Posterior vena cava (tissue), 2 donors: ENCODE results near the gene NGFR. TPM values are rescaled to one million over a fixed set of nuclear protein-coding genes. Genes with fewer than 3 reads are reported as not detected.

ENCODE experiments used
- DNase-seq: peaks from one replicate; pipeline ENCODE4 v3.0.0-alpha.2; 2020; ENCODE audit warnings: low spot score
- intact Hi-C, 2 donors: fragments of 100-400 bp; cut with DNase I; formaldehyde crosslinking; loops; one replicate each; pipeline versions ENCODE4 v1.14.1 to v1.14.2; 2022 to 2023
- long read RNA-seq, 2 donors: library from polyadenylated mRNA; unstranded; transcript quantifications; one replicate each; pipeline ENCODE4 v2.0.0, GENCODE V29; 2020 to 2021
- total RNA-seq, 2 donors: library from RNA; stranded (reverse); fragmentation: NEBNext Ultra II Directional; extraction: Animal tissue kit (Norgen Biotek cat#: 25700); gene quantifications; one replicate each; pipeline ENCODE4 v1.2.1, GENCODE V29; 2021
- donor health status: DM: yes; HTN: yes; CAD: no.
- donor health status: DM: yes; HTN: yes; CAD: no.

Gene NGFR, protein sequence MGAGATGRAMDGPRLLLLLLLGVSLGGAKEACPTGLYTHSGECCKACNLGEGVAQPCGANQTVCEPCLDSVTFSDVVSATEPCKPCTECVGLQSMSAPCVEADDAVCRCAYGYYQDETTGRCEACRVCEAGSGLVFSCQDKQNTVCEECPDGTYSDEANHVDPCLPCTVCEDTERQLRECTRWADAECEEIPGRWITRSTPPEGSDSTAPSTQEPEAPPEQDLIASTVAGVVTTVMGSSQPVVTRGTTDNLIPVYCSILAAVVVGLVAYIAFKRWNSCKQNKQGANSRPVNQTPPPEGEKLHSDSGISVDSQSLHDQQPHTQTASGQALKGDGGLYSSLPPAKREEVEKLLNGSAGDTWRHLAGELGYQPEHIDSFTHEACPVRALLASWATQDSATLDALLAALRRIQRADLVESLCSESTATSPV
- total RNA-seq, result 10 to 100 TPM; 35.7 to 69.9 TPM
- long read RNA-seq, donor 1, transcript NGFR-201 (6 exons, 3,417 nt), result major isoform, 11 of 37 reads
- long read RNA-seq, donor 1, partial matches to known transcripts, result 26 of 37 reads
- long read RNA-seq, donor 1, other reads (novel, unspliced or antisense), result 0 of 37 reads
- long read RNA-seq, donor 2, transcript NGFR-201 (6 exons, 3,417 nt), result major isoform, 10 of 30 reads
- long read RNA-seq, donor 2, partial matches to known transcripts, result 20 of 30 reads
- long read RNA-seq, donor 2, other reads (novel, unspliced or antisense), result 0 of 30 reads

DNA sequence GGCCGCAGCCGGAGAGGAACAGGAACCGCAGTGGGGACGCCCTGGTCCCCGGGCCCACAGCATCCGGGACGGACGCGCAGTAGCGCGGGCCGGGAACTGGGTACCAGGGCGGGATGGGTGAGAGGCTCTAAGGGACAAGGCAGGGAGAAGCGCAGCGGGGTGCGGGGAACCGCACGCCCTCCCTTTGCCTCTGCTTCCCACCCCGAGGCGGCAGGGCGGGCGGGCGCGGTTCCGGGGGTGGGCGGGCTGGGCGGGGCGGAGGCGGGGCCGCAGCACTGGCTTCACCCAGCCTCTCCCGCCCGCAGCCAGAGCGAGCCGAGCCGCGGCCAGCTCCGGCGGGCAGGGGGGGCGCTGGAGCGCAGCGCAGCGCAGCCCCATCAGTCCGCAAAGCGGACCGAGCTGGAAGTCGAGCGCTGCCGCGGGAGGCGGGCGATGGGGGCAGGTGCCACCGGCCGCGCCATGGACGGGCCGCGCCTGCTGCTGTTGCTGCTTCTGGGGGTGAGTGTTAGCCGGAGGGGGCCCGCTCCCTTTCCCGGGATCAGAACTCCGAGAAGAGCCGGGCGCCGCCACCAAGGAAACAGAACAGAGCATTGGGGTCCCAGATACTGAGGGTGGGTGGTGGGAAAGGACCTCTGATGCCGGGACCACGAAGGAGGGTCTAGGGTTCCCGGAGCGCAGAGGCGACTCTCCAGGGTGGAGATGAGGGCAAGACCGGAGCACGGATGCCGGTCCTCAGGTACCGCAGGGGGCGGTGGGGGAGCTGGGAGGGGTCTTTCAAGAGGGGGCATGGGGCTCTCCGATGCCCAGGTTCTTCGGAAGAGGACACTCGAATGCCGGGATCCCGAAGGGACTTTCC is at the start of gene NGFR:
TSS of gene NGFR (plus strand) at position 308 of the 856 bp plus-strand sequence. CDS start at position 433, 125 bp downstream.
- DNase-seq, result no peak
- intact Hi-C loops, result loop anchor here (5.0 kb wide), 1 partner anchor 62 kb away; no protein-coding TSS in a partner anchor

DNA sequence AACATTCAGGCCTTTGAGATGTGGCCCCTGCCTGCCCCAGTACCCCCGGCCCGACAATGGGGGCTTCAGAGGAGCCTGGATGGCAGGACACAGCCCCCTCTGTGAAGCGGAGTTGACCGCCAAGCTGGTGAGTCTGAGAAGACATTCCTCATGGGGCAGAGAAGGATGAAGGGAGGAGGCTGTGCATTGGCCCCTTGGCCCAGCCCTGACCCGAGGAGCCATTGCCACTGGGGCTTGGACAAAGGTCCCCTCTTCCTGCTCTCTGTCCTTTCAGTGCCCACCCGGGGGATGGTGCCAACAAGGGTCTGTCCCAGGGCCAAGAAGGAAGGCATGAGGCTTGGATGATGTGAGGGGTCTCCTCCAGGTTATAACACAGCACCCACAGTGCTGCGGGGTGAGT is 49.5 kb upstream of the NGFR start:
- no peak for DNase-seq
- intact Hi-C loops, result no loop called here

DNA sequence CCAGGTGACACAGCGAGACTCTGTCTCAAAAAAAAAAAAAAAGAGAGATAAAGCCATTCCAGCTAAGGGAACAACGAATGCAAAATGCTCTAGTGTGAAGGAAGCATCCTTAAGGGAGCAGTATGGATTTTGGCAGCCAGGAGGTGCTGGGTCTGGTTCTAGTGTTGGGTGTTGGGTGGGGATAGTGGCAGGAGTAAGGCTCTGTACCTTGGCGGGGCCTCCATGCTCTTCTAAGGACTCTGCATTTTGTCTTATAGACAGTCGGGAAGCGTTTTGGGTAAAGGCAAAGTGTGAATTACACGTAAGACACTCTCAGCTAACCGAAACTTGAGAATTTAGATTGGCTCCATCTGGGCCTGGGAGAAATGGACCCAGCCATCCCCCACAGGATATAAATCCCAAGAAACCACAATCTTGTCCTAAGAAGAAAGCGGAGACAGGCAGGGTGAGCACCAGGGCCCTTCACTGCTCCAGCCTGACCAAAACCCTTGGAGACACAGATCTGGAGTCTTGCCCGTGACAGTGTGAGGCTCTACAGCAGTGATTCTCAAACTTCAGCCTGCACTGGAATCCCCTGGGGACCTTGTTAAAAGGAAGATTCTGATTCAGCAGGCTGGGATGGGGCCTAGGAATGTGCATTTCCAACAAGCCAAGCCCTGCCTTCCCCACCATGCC is 47.3 kb upstream of the NGFR start:
- DNase-seq, result peak; percentile 19
- intact Hi-C loops, result no loop called here

DNA sequence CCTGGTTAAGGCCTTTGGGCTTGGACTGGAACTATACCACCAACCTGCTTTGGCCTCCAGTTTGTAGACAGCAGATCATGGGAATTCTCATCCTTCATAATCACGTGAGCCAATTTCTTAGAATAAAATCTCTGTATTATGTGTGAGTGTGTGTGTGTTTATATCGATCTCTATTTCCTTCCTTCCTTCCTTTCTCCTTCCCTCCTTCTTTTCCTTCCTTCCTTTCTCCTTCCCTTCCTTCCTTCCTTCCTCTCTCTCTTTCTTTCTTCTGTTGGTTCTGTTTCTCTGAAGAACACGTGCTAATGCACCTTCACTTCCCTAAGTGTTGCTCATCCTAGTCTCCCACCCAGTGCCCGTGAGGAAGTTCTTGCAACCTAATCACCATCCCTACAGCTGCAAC is 44.9 kb upstream of the NGFR start:
- DNase-seq, result no peak
- intact Hi-C loops, result no loop called here

DNA sequence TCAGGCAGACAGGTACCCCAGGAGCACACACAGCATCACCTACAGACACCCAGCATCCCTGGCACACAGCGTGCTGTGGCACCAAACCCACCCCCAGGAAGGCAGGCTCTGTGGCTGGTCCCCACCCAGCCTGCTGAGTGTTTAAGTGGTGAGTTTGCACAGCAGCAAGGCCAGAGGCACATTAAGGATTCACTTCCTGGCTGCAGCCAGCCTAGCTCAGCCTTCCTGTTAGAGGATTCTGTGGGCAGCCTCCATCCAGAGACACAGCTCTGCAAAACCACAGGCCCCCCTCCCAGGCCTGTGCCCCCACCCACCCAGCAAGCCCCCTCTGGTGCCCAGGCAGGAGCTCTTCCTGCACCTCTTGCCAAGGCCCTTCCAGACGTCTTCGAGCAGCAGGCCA is 44.4 kb upstream of the NGFR start:
- intact Hi-C loops, result no loop called here

DNA sequence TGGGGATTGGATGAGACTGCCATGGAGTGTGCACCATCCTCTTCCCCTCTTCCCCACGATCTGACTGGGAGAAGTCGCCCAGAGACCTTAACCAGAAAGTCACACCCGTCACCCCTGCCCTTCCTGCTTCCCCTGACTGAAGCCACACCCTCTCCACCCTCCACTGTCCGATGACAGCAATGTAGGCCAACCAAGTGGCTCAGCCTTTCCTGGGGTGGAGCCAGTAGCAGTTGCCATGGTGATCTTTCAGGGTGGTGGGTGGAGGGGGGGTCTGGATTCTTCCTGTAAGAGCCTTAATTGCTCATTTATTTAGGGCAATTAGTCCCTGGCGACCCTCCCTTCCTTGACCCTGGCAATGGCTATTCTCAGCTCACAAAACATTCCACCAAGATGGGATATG is 42.9 kb upstream of the NGFR start:
- DNase-seq, result no peak

More for the DNA sequence above, 44.4 kb upstream of the NGFR start:
- DNase-seq, result no peak

DNA sequence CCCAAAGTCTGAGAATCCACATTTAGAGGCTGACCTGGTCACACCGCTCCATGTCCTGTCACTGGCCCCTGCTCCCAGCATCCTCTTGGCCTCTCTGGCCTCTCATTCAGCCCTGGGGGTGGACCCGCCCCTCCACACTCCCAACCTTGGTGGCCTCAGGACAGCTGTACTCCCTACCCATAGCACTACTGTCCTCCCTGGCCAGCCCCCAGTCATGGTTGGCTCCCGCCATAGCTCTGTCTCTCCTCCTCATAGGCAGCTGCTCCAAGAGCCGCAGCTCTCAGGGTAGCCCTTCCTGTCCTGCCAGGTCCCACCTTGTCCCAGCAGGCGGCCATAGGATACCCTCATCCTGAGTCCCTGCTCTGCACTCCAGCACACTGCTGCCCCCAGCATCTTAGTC is 42.4 kb upstream of the NGFR start:
- intact Hi-C loops, result no loop called here
- DNase-seq, result peak; percentile 73

More for the DNA sequence above, 42.9 kb upstream of the NGFR start:
- intact Hi-C loops, result no loop called here

DNA sequence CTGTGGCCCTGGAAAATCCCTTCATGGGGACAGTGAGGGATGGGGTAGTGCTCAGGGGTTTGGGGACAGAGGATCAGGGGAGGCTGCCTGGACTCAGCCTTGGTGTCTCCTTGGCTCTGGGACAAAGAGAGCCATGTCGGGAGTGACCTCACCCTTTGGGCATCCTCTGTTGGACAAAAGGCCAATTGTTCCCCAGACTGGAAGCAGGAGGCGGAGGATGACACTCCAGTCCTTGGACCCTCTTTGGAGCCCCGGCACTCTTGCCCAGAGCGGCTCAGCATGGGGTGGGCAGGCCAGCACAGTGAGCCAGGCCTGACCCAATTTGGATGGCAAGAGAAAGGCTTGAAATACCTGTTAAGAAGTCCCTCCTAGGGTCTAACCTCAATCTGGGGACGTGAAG is 41.0 kb upstream of the NGFR start:
- peak; percentile 40 for DNase-seq
- intact Hi-C loops, result no loop called here

DNA sequence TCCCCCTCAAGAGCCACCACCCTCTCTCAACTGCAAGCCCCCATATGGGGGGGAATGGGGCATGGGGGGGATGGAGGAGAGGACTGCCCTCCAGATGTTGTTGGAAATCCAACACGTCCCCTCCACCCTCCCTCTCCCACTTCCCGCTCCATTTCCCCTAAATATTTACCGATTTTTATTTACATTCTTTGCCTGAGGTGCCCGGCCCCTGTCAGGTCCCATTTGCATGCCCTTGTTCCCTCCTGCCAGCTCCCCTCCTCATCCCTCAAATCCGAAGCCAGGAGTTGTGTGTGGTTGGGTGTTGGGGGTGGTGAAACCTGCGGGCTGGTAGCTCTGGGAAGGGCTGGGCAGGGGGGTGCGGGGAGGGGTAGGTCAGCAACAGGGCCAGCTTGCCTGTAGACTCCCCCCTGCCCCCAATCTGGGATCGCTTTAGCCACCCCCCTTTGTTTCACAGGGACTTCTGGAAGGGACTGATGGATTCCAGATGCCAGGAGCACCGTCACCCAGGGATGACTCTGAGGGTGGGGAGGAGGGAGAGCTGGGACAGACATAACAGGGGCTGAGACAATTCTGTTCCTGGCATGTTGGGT is 39.7 kb upstream of the NGFR start:
- no peak for DNase-seq
- intact Hi-C loops, result no loop called here

DNA sequence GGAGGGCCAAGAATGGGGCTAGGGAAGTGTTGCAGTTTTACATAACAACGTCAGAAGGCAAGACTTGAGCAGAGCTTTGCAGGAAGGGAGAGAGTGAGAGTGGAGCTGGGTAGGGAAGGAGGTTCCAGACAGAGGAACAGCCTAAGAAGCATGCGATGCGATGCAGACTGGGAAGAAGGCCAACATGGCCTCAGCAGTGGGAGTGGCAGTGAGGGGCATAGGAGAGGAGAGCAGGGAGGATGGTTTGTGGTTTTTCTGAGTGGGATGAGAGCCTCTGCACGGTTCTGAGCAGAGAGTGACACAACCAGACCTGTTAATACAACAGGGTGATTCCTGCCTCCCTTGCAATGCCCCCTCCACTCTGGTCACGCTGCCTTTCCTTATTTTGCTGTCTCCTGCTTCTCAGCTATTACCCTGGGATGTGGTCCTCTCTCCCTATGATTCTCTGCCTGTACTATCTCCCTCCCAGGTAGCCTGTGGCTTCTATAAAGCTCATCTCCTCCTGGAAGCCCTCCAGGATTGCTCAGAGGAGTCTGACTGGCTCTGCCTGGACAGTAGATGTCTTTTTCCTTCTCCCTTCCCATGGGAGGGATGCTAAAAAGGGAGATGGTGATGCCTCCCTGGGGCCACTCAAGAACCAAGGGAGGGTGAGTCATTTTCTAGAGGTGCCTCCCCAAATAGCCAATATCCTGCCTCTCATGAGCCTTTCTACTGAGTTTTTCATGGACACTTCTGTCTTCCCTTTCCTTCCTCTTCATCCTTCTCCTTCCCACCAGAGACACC is 38.7 kb upstream of the NGFR start:
- intact Hi-C loops, result no loop called here
- DNase-seq, result peak; percentile 54

DNA sequence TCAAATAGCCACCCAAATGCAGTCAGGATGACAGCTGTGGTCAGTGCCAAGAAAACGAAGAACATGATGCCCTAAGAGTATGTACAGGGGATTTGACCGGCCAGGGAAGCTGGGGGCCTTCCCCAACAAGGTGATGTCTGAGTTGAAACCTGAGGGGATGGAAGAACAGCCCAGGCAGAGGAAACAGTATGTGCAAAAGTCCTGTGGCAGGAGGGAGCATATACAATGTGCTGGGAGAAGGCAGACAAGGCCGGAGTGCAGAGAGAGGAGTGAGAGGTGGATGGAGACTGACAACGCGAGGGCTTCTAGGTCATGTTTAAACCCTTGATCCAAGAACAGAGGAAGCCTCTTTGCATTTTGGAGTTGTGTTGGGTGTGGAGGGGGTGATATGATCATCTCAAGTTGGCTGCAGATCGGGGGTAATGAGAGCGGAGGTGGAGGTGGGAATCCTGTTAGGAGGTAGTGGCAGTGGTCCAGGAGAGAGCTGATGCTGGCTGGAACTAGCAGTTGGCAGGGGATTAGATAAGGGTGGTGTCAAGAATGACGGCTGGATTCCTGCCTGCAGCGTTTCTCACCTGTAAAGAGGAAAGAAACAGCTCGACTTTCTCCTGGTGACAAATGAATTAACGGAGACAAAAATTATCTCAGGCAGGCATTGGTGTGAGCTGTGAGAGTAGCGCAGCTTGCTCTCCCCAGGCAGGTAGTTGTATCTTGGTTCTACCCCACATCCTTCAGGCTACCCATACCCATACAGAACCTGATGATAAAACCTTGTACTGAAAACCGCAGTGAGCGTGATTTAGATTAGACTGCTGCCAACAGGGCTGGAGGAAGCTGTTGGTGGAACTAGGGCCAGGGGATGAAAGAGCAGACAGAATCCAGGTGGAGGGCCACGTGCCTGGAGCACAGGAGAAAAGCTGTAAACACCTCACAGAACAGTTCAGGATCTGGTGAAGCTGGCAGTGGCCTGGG is 37.2 kb upstream of the NGFR start:
- DNase-seq, result no peak
- intact Hi-C loops, result no loop called here

DNA sequence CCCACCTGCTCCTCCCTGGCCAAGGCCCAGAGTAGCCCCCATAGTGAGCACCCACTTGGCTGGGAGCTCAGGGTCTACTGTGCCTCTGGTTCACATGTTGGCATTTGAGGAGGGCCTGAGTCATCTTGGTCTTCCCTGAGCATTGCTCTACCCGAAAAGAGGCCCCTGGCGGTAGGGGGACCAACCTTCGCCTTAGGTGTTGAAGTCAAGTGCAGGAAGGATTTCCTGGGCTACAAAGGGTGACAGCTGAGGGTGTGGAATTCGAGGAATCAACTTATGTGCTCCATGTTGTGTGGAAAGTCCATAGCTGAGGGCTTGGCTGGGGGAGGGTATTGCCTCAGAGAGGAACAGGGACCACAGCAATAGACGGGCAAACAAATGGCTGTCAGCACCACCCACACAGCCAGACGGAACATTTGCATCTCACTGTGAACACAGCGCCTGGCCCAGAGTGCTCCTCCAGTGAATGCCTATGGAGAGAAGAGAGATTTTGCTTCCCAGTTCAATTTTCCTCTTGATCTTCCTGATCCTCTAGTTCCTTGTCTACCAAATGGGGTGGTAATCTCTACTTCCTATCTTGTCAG is 35.6 kb upstream of the NGFR start:
- no peak for DNase-seq
- intact Hi-C loops, result no loop called here

DNA sequence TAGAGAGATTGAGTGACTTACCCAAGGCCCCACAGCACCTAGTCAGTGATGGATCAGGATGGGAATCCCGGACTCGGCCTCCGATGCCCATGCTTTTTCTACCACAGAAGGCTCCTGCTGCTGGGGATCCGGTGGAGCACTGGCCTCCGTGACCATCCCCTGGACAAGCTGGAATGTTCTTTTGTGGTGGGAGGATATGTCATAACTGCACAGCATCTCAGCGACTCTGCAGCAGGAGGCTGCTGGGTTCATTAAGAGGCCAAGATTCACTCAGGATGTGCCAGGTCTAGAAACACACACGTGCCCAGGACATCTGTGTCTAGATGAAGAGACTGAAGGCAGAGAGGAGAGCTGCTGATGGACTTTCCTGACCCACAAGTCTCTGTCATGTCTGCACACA is 34.7 kb upstream of the NGFR start:
- DNase-seq, result no peak
- intact Hi-C loops, result no loop called here

DNA sequence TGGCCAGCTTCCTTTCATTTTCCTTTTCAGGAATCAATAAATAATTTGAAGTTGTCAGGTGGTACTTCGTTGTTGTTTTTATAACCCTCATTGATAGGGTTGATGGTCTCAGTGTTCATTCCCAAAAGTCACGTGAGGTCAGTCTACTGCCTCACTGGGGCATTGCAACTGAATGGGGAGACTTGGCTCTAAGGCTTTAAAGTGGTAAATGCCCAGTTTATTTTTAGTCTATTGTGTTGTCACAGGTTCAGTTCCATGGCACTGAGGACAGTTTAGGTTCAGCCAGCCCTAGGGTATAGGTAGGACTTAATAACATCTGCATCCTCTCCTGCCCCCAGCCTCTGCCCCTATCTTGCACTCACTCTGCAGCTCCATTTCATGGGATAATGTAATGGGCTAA is 33.5 kb upstream of the NGFR start:
- DNase-seq, result no peak
- intact Hi-C loops, result no loop called here

DNA sequence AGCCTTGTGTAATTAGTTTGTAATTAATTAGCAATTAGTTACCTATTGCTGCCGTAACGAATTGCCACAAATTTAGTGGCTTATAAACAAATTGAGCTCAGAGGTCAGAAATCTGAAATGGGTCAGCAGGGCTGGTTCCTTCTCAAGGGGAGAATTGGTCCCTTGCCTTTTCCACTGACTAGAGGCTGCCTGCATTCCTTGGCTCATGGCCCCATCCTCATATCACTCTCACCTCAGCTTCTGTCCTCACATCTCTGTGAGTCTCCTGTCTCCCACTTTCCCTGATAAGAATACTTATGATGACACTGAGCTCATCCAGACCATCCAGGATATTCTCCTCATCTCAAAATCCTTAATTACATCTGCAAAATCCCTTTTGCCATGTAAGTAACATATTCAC is 31.0 kb upstream of the NGFR start:
- no peak for DNase-seq
- intact Hi-C loops, result no loop called here

DNA sequence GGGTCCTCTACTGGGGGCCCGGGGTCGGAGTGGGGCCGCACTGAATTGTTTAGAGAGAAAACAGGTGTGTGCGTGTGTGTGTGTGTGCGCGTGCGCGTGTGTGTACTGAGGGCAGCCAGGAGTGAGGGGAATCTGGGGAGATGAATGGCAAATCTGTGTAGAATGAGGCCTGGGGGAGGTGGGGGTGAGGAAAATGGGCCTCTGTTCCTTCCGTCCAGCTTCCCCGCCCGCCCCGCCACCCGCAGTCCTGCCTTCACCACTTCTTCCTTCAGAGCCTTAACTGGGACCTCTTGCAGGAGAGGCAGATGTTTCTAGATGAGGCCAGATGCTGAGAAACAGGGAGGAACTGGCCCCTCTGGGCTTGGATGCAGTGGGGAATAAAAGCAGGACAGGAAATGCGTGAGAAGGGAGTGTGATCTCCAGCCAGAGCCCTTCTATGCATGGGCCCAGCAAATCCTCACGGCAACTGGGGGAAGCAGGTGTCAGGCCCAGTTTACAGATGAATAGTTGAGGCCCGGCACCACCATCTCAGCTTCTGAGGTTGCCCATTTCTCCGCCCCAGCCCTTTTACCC is 29.7 kb upstream of the NGFR start:
- intact Hi-C loops, result no loop called here

More for the DNA sequence above, 29.7 kb upstream of the NGFR start:
- DNase-seq, result no peak
